Immature natural killer cell (primary cell): ENCODE measurements around the gene KRT76. TPM values are rescaled to one million over a fixed set of nuclear protein-coding genes. Genes with fewer than 3 reads are reported as not detected.
"Not testable (repeated sequence)": the region's sequence is repeated elsewhere in the genome, so short reads cannot be mapped to it uniquely, and the experiment has no call there.

Source experiments
- DNase-seq, 3 donors: peaks; one replicate each; pipeline ENCODE4 v3.0.0; 2022; ENCODE audit warnings: mixed read lengths in 1 of 3
- H3K27ac Mint-ChIP-seq, 6 donors: one replicate each; pipeline ENCODE4 v1.8.0; 2020; ENCODE audit warnings: mixed read lengths in 6 of 6, mild to moderate bottlenecking in 5 of 6, inconsistent platforms in 4 of 6, moderate library complexity in 3 of 6
- H3K27me3 Mint-ChIP-seq, 3 donors: one replicate each; pipeline ENCODE4 v1.8.0; 2020 to 2021; ENCODE audit warnings: low read depth in 3 of 3, mild to moderate bottlenecking in 3 of 3, mixed read lengths in 3 of 3, moderate library complexity in 3 of 3, inconsistent platforms in 1 of 3
- H3K36me3 Mint-ChIP-seq, 3 donors: one replicate each; pipeline ENCODE4 v1.8.0; 2020; ENCODE audit warnings: mixed read lengths in 3 of 3, inconsistent platforms in 2 of 3, mild to moderate bottlenecking in 2 of 3
- H3K4me1 Mint-ChIP-seq, 2 donors: one replicate each; pipeline ENCODE4 v1.8.0; 2020; ENCODE audit warnings: inconsistent platforms in 2 of 2, mild to moderate bottlenecking in 2 of 2, mixed read lengths in 2 of 2, moderate library complexity in 1 of 2
- H3K4me3 Mint-ChIP-seq, 5 donors: one replicate each; pipeline ENCODE4 v1.8.0; 2020; ENCODE audit warnings: mild to moderate bottlenecking in 5 of 5, mixed read lengths in 5 of 5, inconsistent platforms in 3 of 5, moderate library complexity in 3 of 5
- H3K9me3 Mint-ChIP-seq, 6 donors: one replicate each; pipeline ENCODE4 v1.8.0; 2020; ENCODE audit warnings: mild to moderate bottlenecking in 6 of 6, mixed read lengths in 6 of 6, inconsistent platforms in 4 of 6, moderate library complexity in 3 of 6
- polyA plus RNA-seq, 3 donors: library from polyadenylated mRNA; unstranded; fragments of 300-500 nt; fragmentation: Illumina TruSeq; gene quantifications; one replicate each; pipeline ENCODE4 v1.2.3, GENCODE V29; 2021

KRT76 gene
- polyA plus RNA-seq, 3 donors from 2014 or later: not detected

GRCh38 chr12:52796839-52797528, 19.8 kb upstream of the KRT76 start:
- Mint-ChIP-seq H3K4me3 (no peak overlapping the region), H3K27me3 (peaks cover 0 to 6% (median 3%) of the 10 kb centered on the region in 3 donors), H3K9me3 (no peaks in the 10 kb centered on the region), H3K4me1 (no peaks in the 10 kb centered on the region), H3K36me3 (peaks cover 0 to 6% (median 0%) of the 10 kb centered on the region in 3 donors), H3K27ac (no peak overlapping the region)
- no peak for DNase-seq

GRCh38 chr12:52796429-52796794, 19.3 kb upstream of the KRT76 start:
- no peak for DNase-seq
- Mint-ChIP-seq H3K4me3 (no peak overlapping the region), H3K36me3 (peaks cover 0 to 6% (median 0%) of the 10 kb centered on the region in 3 donors), H3K27me3 (peaks cover 0 to 9% (median 3%) of the 10 kb centered on the region in 3 donors), H3K9me3 (no peaks in the 10 kb centered on the region), H3K27ac (no peak overlapping the region), H3K4me1 (no peaks in the 10 kb centered on the region)

- H3K36me3 Mint-ChIP-seq: peaks cover 0 to 6% (median 0%) of the 10 kb centered on the region in 3 donors
- H3K4me1 Mint-ChIP-seq: peaks cover 0 to under 1% of the 10 kb centered on the region in 2 donors
- no peaks in the 10 kb centered on the region for H3K9me3 Mint-ChIP-seq
- peaks cover 0 to 9% (median 3%) of the 10 kb centered on the region in 3 donors for H3K27me3 Mint-ChIP-seq
- H3K27ac Mint-ChIP-seq: no peak within 1 kb of the TSS
- H3K4me3 Mint-ChIP-seq: no peak within 1 kb of the TSS
- DNase-seq: no peak
Measured at GRCh38 chr12:52795694-52796428, 18.7 kb upstream of the KRT76 start, which contains the start of gene KRT3. Gene KRT3, minus strand, starts transcription at chr12:52796117. Its CDS starts 75 bp downstream, at chr12:52796042.

GRCh38 chr12:52795332-52795674, 18.2 kb upstream of the KRT76 start:
- peaks cover 3 to 11% (median 4%) of the 10 kb centered on the region in 3 donors for H3K27me3 Mint-ChIP-seq

GRCh38 chr12:52794479-52795331, 17.6 kb upstream of the KRT76 start:
- H3K27ac Mint-ChIP-seq: peak overlapping the region in 1 of 6 donors; percentile 9

More at GRCh38 chr12:52795332-52795674, 18.2 kb upstream of the KRT76 start:
- not testable (repeated sequence) for H3K27ac Mint-ChIP-seq, H3K9me3 Mint-ChIP-seq, H3K4me1 Mint-ChIP-seq, H3K36me3 Mint-ChIP-seq, H3K4me3 Mint-ChIP-seq, DNase-seq

GRCh38 chr12:52792185-52793029, 15.3 kb upstream of the KRT76 start:
- Mint-ChIP-seq H3K27ac (no peak overlapping the region), H3K4me3 (no peak overlapping the region), H3K36me3 (peaks cover 0 to 6% (median 0%) of the 10 kb centered on the region in 3 donors), H3K9me3 (no peaks in the 10 kb centered on the region), H3K27me3 (peaks cover 7 to 16% (median 14%) of the 10 kb centered on the region in 3 donors), H3K4me1 (peaks cover 14 to 17% of the 10 kb centered on the region in 2 donors)
- no peak for DNase-seq

More at GRCh38 chr12:52794479-52795331, 17.6 kb upstream of the KRT76 start:
- DNase-seq: no peak
- no peak overlapping the region for H3K4me3 Mint-ChIP-seq
- peaks cover 9 to 10% of the 10 kb centered on the region in 2 donors for H3K4me1 Mint-ChIP-seq
- H3K9me3 Mint-ChIP-seq: no peaks in the 10 kb centered on the region
- H3K27me3 Mint-ChIP-seq: peaks cover 5 to 11% (median 8%) of the 10 kb centered on the region in 3 donors
- H3K36me3 Mint-ChIP-seq: peaks cover 0 to 6% (median 0%) of the 10 kb centered on the region in 3 donors

- no peak overlapping the region for H3K4me3 Mint-ChIP-seq
- H3K4me1 Mint-ChIP-seq: peaks cover 14 to 17% of the 10 kb centered on the region in 2 donors
- H3K9me3 Mint-ChIP-seq: no peaks in the 10 kb centered on the region
- no peak for DNase-seq
- H3K36me3 Mint-ChIP-seq: peaks cover 0 to 6% (median 0%) of the 10 kb centered on the region in 3 donors
- H3K27ac Mint-ChIP-seq: no peak overlapping the region
- peaks cover 8 to 16% (median 14%) of the 10 kb centered on the region in 3 donors for H3K27me3 Mint-ChIP-seq
Measured at GRCh38 chr12:52791271-52792184, 14.4 kb upstream of the KRT76 start.

- Mint-ChIP-seq H3K4me1 (peaks cover 14 to 17% of the 10 kb centered on the region in 2 donors), H3K9me3 (no peaks in the 10 kb centered on the region), H3K27ac (peak overlapping the region in 1 of 6 donors; percentile 23), H3K4me3 (peak overlapping the region in 1 of 5 donors; percentile 21), H3K36me3 (peaks cover 0 to 6% (median 0%) of the 10 kb centered on the region in 3 donors), H3K27me3 (peaks cover 10 to 19% (median 12%) of the 10 kb centered on the region in 3 donors)
- DNase-seq: no peak
Measured at GRCh38 chr12:52790427-52791270, 13.5 kb upstream of the KRT76 start.

- DNase-seq: no peak
- H3K27me3 Mint-ChIP-seq: peaks cover 10 to 19% (median 16%) of the 10 kb centered on the region in 3 donors
- H3K4me1 Mint-ChIP-seq: peaks cover 14 to 17% of the 10 kb centered on the region in 2 donors
- no peak overlapping the region for H3K27ac Mint-ChIP-seq
- no peaks in the 10 kb centered on the region for H3K9me3 Mint-ChIP-seq
- H3K36me3 Mint-ChIP-seq: peaks cover 0 to 6% (median 0%) of the 10 kb centered on the region in 3 donors
- H3K4me3 Mint-ChIP-seq: peak overlapping the region in 1 of 5 donors; percentile 28
Measured at GRCh38 chr12:52789637-52790426, 12.7 kb upstream of the KRT76 start.

GRCh38 chr12:52788876-52789636, 11.9 kb upstream of the KRT76 start:
- Mint-ChIP-seq H3K4me1 (peaks cover 14 to 17% of the 10 kb centered on the region in 2 donors), H3K27me3 (peaks cover 13 to 19% (median 16%) of the 10 kb centered on the region in 3 donors), H3K9me3 (no peaks in the 10 kb centered on the region), H3K36me3 (peaks cover 0 to 1% (median 0%) of the 10 kb centered on the region in 3 donors), H3K27ac (no peak overlapping the region), H3K4me3 (peak overlapping the region in 1 of 5 donors; percentile 28)
- no peak for DNase-seq
